GM18505 (cell line): ENCODE measurements around the gene POLR3C.
"Not testable (repeated sequence)": the region's sequence is repeated elsewhere in the genome, so short reads cannot be mapped to it uniquely, and the experiment has no call there.

Experiments
- ATAC-seq: cut with Tn5 transposase; IDR thresholded peaks from one replicate; pipeline ENCODE4 v1.9.1; 2021; ENCODE audit not compliant: unreplicated experiment
- POLR2A ChIP-seq: IDR thresholded peaks from 4 replicates; pipeline ENCODE4 v1.6.1; 2011; ENCODE audit warnings: borderline replicate concordance; ENCODE audit not compliant: insufficient read depth, insufficient read length; ENCODE audit errors: extremely low read depth

The POLR3C gene

GRCh38 chr1:145823565-145824498 lies at the start of gene POLR3C, which contains the start of gene RNF115:
TSS of gene POLR3C (plus strand) at chr1:145824200. CDS start at chr1:145825777, 1,577 bp downstream.
TSS of gene RNF115 (minus strand) at chr1:145824095. CDS start at chr1:145823873, 222 bp downstream.
- peak; percentile 87 for ATAC-seq
- TF ChIP-seq POLR2A: peak; percentile 78

DNA sequence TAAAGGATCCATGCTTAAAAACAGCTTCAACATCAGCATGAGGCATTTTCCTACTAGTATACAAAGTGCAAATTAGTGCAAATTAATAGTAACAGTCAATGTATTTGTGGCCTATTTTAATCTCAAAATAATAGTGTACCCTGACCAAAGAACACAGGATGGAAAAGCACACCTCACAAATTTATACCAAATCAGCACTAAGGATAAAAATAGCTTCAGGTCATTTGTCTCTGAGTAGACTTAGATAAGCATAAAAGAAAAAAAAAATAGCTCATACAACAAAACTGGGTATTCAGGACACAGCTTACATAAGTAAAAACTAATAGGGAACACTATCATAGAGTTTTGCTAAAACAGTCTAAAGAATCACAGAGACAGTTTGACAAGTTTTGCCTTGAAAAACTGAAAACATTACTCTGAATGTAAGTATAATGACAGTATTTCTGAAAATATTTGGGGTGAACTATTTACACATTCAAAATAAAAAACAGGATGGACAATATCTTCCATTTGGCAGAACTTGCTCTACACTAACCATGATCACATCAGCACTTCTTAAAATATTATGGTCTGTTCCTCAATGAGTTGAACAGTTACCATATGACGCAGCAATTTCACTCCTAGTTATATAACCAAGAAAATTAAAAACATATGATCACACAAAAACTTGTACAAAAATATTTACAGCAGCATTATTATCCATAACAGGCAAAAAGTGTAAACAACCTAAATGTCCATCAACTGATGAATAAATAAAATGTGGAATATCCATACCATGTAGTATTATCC lies 46.4 kb upstream of the POLR3C start:
- no peak for ATAC-seq
- TF ChIP-seq POLR2A: no peak

- ATAC-seq: no peak
- no peak for TF ChIP-seq POLR2A
These were observed 45.9 kb upstream of the POLR3C start for GRCh38 chr1:145778146-145778540.

- TF ChIP-seq POLR2A: no peak
- no peak for ATAC-seq
These were observed 41.5 kb upstream of the POLR3C start for GRCh38 chr1:145782272-145783099.

GRCh38 chr1:145784409-145784808 lies 39.6 kb upstream of the POLR3C start:
- no peak for TF ChIP-seq POLR2A
- no peak for ATAC-seq

- TF ChIP-seq POLR2A: no peak
- no peak for ATAC-seq
These were observed 38.5 kb upstream of the POLR3C start for GRCh38 chr1:145785547-145785946.

DNA sequence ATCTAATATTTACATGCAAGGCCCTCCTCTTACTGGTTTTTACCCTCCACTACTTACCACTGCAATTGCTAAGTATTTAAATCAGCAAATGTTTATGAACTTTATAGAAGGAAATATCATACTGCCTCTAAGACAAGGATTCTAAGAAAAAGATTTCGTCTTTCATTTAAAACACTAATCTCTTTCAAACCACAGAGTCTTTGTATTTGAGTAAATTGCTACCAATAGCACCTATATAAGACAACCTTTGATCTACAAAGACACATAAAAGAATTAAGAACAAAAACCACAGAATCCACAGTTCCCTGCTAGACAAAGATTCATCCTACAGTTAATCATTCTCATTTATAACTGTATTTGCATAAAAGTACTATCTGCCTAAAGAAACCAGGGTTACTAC lies 37.7 kb upstream of the POLR3C start:
- no peak for ATAC-seq

GRCh38 chr1:145788580-145788979 lies 35.4 kb upstream of the POLR3C start:
- no peak for ATAC-seq
- TF ChIP-seq POLR2A: no peak

More for the DNA sequence above, 37.7 kb upstream of the POLR3C start:
- no peak for TF ChIP-seq POLR2A

DNA sequence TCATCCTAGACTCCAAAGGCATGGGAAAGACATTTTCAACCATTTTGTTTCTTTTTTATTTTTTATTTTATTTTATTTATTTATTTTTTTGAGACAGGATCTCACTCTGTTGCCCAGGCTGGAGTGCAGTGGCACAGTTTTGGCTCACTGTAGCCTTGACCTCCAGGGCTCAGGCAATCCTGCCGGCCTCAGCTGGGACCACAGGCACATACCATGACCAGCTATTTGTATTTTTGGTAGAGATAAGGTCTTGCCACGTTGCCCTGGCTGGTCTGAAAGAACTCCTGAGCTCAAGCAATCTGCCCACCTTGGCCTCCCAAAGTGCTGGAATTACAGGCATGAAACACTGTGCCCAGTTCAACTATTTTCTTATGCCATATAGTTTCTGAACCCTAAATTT lies 32.1 kb upstream of the POLR3C start:
- not testable (repeated sequence) for ATAC-seq

DNA sequence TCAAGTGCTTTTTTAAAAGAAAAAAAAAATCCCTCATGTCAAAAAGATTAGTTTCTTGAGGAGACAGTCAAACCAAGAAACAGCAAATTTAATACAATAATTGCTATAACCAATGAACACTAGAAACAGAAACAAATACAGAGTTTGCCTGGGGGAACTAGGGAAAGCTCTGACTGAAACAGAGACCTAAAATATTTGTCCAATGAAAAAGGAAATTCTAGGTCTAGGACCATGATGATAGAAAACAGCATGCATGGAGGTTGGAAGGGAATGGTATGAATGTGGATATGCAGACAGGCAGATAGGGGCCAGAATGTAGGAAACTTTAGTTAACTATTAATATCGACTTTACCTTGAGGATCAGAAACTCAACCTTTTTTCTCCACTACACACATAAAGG lies 31.5 kb upstream of the POLR3C start:
- ATAC-seq: no peak
- TF ChIP-seq POLR2A: no peak

- no peak for TF ChIP-seq POLR2A
- ATAC-seq: no peak
These were observed 28.6 kb upstream of the POLR3C start for GRCh38 chr1:145795257-145795881.

GRCh38 chr1:145796753-145797152 lies 27.2 kb upstream of the POLR3C start:
- TF ChIP-seq POLR2A: no peak
- no peak for ATAC-seq
